HG03108 (cell line): ENCODE results near the gene LRRC59.
A peak's percentile ranks its signal among the peaks of the same experiment; 100 is the strongest.
"Not testable (repeated sequence)": the region's sequence is repeated elsewhere in the genome, so short reads cannot be mapped to it uniquely, and the experiment has no call there.

Experiments used
- ATAC-seq: cut with Tn5 transposase; IDR thresholded peaks from one replicate; pipeline ENCODE4 v1.9.1; 2021; ENCODE audit warnings: moderate library complexity; ENCODE audit not compliant: unreplicated experiment

The LRRC59 gene

GRCh38 chr17:50397111-50397918 is at the start of gene LRRC59:
Gene LRRC59 (minus strand): TSS chr17:50397523. CDS start chr17:50397317, 206 bp downstream.
- peak; percentile 91 for ATAC-seq

GRCh38 chr17:50445730-50446325 is 48.5 kb upstream of the LRRC59 start:
- no peak for ATAC-seq

GRCh38 chr17:50444841-50445715 is 47.8 kb upstream of the LRRC59 start:
- no peak for ATAC-seq

GRCh38 chr17:50443505-50443974 is 46.2 kb upstream of the LRRC59 start:
- no peak for ATAC-seq

- no peak for ATAC-seq
Measured at GRCh38 chr17:50440838-50441829, 43.8 kb upstream of the LRRC59 start.

- ATAC-seq, result no peak
Measured at GRCh38 chr17:50440172-50440837, 43.0 kb upstream of the LRRC59 start.

GRCh38 chr17:50439008-50439407 is 41.7 kb upstream of the LRRC59 start:
- no peak for ATAC-seq

GRCh38 chr17:50437409-50437808 is 40.1 kb upstream of the LRRC59 start:
- ATAC-seq, result no peak

- ATAC-seq, result no peak
Measured at GRCh38 chr17:50432125-50432762, 34.9 kb upstream of the LRRC59 start.

GRCh38 chr17:50430821-50431618 is 33.7 kb upstream of the LRRC59 start:
- ATAC-seq, result no peak

- ATAC-seq, result no peak
Measured at GRCh38 chr17:50429793-50430192, 32.5 kb upstream of the LRRC59 start.

- ATAC-seq, result no peak
Measured at GRCh38 chr17:50428831-50429424, 31.6 kb upstream of the LRRC59 start.

GRCh38 chr17:50428126-50428525 is 30.8 kb upstream of the LRRC59 start:
- not testable (repeated sequence) for ATAC-seq

- ATAC-seq, result no peak
Measured at GRCh38 chr17:50426814-50427787, 29.8 kb upstream of the LRRC59 start.

- no peak for ATAC-seq
Measured at GRCh38 chr17:50426472-50426782, 29.1 kb upstream of the LRRC59 start.

- ATAC-seq, result peak; percentile 59
Measured at GRCh38 chr17:50425682-50426471, 28.6 kb upstream of the LRRC59 start, which contains the start of gene ACSF2. Gene ACSF2 (plus strand): TSS chr17:50426218. CDS start chr17:50426262, 44 bp downstream.
